HUES6 (cell line): ENCODE measurements around the gene ZDHHC7.

ENCODE experiments used
- H3K27ac ChIP-seq: 2 replicates; pipeline ENCODE4 v1.7.0; 2013; ENCODE audit warnings: low read depth, mild to moderate bottlenecking, low read length, inconsistent platforms
- H3K27me3 ChIP-seq: 2 replicates; pipeline ENCODE4 v1.6.1; 2013; ENCODE audit warnings: low read length; ENCODE audit not compliant: control insufficient read depth, insufficient read depth
- H3K36me3 ChIP-seq: 2 replicates; pipeline ENCODE4 v1.6.1; 2013; ENCODE audit warnings: low read length; ENCODE audit not compliant: control insufficient read depth, insufficient read depth
- H3K4me1 ChIP-seq: 2 replicates; pipeline ENCODE4 v1.6.1; 2013; ENCODE audit warnings: low read length; ENCODE audit not compliant: control insufficient read depth, insufficient read depth
- H3K4me3 ChIP-seq: 2 replicates; pipeline ENCODE4 v1.5.1; 2013; ENCODE audit warnings: low read depth, low read length
- H3K9ac ChIP-seq: one replicate; pipeline ENCODE4 v1.6.1; 2013; ENCODE audit warnings: mild to moderate bottlenecking, low read length
- H3K9me3 ChIP-seq: 2 replicates; pipeline ENCODE4 v1.6.1; 2013; ENCODE audit warnings: low read depth, low read length; ENCODE audit not compliant: control insufficient read depth, insufficient read depth

The ZDHHC7 gene

DNA sequence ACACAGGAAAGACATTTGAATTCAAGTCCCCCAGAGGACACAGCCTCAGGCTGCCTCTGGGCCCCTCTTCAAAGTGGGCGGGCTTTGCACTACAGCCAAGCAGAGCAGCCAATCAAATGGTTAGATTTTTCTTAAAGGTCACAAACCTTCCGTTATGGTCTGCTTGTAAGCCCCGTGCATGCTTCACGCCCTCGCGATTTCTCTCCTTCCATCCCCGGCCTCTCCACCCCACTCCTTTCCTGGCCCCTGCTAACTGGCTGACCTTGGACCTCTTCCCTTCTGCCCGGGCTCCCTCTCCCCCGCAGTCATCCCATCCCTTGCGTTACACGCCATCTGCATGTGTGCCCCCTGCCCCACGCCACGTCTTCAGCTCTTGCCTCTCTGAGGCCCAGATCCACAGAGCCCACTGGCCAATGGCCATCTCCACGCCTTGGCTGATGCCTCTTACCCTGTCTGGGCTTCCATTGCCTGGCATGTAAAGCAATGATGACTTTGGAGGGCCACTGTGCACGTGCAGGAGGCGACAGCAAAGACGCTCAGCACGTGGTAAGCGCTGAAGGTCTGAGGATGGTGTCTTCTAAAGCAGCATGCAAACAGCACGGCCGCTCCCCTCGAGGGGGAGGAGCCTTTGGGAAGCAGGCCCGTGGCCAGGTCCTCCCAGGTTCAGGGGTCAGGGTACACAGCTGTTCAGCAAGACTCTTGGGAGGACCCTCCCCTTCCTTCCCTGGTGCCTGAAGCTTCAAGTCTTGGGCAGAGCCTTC lies 86.8 kb downstream of the ZDHHC7 start:
- Histone ChIP-seq H3K27me3 (no peaks in the 10 kb centered on the region), H3K4me3 (no peak overlapping the region), H3K36me3 (no peaks in the 10 kb centered on the region), H3K4me1 (peaks cover 5% of the 10 kb centered on the region; the same call in 1 of the 2 replicates), H3K27ac (no peak overlapping the region), H3K9me3 (no peaks in the 10 kb centered on the region), H3K9ac (no peak overlapping the region)
